Epithelial cell of esophagus (primary cell): ENCODE data around the gene G6PD.
"Not testable (repeated sequence)": the region's sequence is repeated elsewhere in the genome, so short reads cannot be mapped to it uniquely, and the experiment has no call there.

Experiments used
- DNase-seq: peaks from one replicate; pipeline ENCODE4 v3.0.0; 2010; ENCODE audit warnings: low read depth
- H3K4me3 ChIP-seq: 2 replicates; pipeline ENCODE4 v1.5.1; 2011; ENCODE audit warnings: mild to moderate bottlenecking, low read length, control low read depth
- CTCF ChIP-seq: IDR thresholded peaks from 2 replicates; pipeline ENCODE4 v1.5.1; 2011; ENCODE audit warnings: low read depth, mild to moderate bottlenecking, low read length, control low read depth, inconsistent platforms; ENCODE audit not compliant: insufficient read depth; ENCODE audit errors: missing control alignments

G6PD gene

DNA sequence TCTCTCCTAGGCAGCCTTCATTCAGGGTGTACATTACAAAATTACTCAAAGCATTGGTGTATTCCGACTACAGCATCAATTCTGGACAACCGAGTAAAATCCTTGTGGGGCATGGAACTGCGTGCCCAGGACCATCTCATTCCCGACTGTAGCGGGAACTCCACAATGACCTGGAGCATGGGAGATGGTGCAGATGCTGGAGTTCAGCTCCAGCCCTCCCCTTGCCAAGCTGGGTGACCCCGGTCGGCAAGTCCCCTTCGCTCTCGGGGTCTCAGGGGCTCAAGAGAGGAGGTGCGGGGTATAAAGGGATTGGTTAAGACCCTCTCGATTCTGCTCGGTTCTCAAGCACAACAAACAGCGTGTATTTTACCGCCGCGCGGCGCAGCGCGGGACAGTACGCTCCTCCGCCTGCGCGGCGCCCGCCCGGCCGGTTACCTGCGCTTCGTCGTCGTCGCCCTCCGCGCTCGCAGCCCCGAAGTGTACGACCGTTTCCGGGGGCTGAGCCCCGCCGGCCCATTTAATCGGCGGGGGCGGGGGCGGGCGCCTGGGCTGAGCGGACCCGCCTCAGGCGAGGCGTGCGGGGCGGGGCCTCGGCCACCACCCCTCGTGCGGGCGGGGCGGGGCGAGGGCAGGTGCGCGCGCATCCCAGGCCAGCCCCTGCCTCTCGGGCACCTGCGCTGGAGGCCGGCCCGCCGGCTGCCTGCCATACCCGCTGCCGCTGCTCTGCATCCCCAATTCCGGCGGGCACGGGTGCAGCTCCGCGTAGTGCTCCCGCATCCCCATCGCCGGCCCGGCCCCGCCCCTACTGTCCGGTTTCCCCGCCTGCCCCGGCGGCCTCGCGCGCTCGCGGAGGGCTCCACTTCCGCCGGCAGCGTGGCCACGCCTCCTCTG is at the start of gene G6PD:
TSS of gene G6PD (minus strand) at position 493 of the 891 bp plus-strand sequence. CDS start 691 bp downstream, outside the sequence.
- TF ChIP-seq CTCF, result no peak
- DNase-seq, result peak; percentile 63
- H3K4me3 ChIP-seq, result peak within 1 kb of the TSS; percentile 79

DNA sequence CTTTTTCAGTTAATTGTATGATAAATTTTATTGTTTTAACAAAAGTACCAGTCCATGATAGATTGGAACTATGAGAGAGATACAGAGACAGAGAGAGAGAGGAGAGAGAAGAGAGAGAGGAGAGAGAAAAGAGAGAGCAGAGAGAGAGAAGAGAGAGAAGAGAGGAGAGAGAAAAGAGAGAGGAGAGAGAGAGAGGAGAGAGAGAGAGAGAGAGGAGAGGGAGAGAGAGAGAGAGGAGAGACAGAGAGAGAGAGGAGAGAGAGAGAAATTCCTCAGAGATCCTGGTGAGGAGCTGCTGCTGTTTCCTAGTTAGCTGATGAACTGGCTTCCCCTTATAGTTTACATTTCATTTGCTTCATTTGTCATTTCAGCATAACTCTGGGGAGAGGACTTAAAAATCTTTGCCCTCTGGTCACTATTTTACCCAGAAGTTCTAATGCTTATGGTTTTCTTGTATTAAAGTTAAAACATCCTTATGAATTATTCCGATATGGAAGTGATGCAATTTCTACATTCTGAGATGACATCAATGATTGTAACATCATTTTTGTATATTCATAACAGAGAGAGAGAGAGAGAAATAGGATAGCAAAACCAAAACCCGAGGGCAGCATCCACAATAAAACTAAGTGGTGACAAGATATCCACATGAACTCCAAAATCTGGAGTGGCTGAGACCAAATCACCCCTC is 49.1 kb upstream of the G6PD start:
- no peak overlapping the region for H3K4me3 ChIP-seq
- no peak for TF ChIP-seq CTCF
- no peak for DNase-seq

DNA sequence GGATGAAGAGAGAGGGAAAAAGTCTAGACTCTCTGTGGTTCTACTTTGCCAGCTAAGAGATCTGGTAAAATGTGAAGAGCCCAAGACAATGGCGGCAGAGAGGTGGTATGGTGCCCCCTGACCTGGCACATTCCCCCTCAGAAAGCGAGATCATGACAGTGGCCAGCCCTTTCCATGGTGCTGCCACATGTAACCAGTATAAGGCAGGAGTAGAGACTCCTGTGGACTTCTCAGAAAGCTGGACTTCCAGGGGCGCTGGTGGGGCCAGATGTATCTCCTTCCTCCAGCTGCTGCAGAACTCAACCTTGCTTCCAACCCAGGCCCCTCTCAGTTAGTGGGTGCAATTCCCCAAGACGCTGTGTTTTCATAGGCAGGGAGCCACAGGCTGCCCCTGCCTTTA is 47.8 kb upstream of the G6PD start:
- DNase-seq, result no peak
- H3K4me3 ChIP-seq, result no peak overlapping the region
- no peak for TF ChIP-seq CTCF

GRCh38 chrX:154593201-154593600 is 46.6 kb upstream of the G6PD start:
- no peak overlapping the region for H3K4me3 ChIP-seq
- TF ChIP-seq CTCF, result no peak
- no peak for DNase-seq

DNA sequence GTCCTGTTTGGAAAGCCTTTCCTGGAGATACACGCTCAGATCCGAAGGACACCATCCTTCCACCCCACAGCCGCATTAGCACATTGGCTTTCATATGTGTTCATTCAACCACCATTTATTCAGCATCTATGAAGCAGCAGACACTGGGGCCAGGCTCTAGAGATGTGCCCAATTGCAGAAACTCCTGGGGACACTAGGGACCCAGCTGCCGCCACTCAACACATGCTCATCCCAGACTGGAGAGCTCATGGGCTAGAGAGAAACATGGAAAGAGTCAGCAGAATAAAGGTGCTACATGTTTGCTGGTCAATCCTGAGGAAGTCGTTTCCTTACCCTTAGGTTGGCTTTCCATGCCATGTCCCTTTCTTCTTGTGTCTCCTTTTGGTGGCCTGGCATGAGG is 45.9 kb upstream of the G6PD start:
- H3K4me3 ChIP-seq, result no peak overlapping the region
- DNase-seq, result no peak
- no peak for TF ChIP-seq CTCF

DNA sequence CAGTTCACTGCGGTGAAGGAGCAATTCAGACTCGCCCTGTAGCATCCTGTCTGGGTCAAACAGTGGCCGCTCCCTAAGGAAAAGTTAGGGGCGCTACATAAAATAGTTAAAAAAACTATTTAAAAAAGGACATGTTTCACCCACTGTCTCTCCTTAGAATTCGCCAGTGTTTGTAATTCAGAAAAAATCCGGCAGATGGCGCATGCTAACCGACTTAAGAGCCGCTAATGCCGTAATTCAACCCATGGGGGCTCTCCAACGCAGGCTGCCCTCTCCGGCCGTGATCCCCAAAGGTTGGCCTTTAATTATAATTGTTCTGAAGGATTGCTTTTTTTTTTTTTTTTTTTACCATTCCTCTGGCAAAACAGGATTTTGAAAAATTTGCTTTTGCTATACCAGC is 43.8 kb upstream of the G6PD start:
- H3K4me3 ChIP-seq, DNase-seq: not testable (repeated sequence)

DNA sequence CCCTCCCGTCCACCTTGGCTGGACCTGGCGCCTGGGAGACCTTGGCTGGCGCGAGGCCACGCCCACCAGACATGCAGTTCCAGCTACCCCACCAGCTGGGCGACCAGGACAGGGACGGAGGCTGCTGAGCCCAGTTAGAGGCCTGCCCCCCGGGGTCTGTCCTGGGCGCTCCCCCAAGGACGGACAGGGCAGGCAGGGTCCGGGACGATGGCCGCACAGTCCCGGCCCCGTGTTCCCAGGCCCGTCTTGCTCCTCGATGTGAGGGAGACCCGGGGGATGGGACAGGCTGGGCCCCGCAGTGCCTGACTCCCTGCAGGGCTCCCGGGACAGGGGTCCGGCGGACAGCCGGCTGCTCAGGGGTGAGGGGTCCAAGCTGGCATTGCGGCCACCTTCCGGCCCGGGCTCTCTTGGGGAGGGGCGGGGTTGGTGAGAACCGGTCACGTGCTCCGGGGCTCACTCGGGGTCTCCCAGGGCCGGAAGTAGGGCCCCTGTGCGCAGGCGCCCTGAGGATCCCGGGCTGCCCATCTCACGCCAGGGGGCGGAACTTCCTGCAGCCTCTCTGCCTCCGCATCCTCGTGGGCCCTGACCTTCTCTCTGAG is 38.0 kb upstream of the G6PD start, which contains the start of gene CTAG1A:
TSS of gene CTAG1A (plus strand) at position 549 of the 599 bp plus-strand sequence. CDS start 74 bp downstream, outside the sequence.
- not testable (repeated sequence) for H3K4me3 ChIP-seq, DNase-seq

- not testable (repeated sequence) for DNase-seq, H3K4me3 ChIP-seq
Observed at GRCh38 chrX:154582994-154583393, 36.3 kb upstream of the G6PD start.

GRCh38 chrX:154575076-154575475 is 28.4 kb upstream of the G6PD start:
- DNase-seq, H3K4me3 ChIP-seq: not testable (repeated sequence)

- H3K4me3 ChIP-seq, result not testable (repeated sequence)
Observed at GRCh38 chrX:154573061-154573460, 26.4 kb upstream of the G6PD start.

GRCh38 chrX:154570361-154570760 is 23.7 kb upstream of the G6PD start:
- not testable (repeated sequence) for H3K4me3 ChIP-seq, DNase-seq

More at GRCh38 chrX:154573061-154573460, 26.4 kb upstream of the G6PD start:
- not testable (repeated sequence) for DNase-seq

GRCh38 chrX:154562295-154562694 is 15.6 kb upstream of the G6PD start:
- H3K4me3 ChIP-seq, DNase-seq: not testable (repeated sequence)
